ENCODE measurements around the gene MGRN1. TPM values are rescaled to one million over a fixed set of nuclear protein-coding genes. Genes with fewer than 3 reads are reported as not detected.
A peak's percentile ranks its signal among the peaks of the same experiment; 100 is the strongest.

MGRN1 gene
- total and polyA plus RNA-seq, 2 of the 13 experiments (the other 11 are each of a cell fraction or from before 2014, with no cell fraction given): 11.9 to 12.6 TPM

DNA sequence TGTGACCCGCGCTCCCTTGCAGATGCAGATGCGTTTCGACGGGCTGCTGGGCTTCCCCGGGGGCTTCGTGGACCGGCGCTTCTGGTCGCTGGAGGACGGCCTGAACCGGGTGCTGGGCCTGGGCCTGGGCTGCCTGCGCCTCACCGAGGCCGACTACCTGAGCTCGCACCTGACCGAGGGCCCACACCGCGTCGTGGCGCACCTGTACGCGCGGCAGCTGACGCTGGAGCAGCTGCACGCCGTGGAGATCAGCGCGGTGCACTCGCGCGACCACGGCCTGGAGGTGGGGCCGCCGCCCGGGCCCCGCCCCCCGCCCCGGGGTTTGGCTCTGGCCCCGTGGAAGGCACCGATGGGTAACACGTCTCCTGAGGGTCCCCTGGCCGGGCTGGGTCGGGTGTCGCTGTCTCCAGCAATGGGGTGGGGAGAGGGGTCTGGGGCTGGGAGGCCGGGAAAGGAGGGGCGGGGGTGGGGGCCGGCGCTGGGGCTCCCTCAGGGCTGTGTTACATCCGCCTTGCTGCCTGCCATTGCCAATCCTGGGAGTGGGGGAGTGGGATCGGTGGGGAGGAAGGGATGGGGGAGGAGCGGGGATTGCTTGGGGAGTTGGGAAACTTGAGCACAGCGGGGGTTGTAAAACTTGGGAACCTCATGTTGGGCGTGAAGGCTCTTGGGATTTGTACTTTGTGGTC lies 69.5 kb downstream of the MGRN1 start (continued):
- 0 out of 2 replicates have a peak, but pooled peaks have one; percentile 43 for TF ChIP-seq CREBL2 (CRISPR knock-in tag; IDR thresholded peaks at IDR 0.05; ENCODE audit: borderline replicate concordance)
- TF ChIP-seq ZNF761 (CRISPR knock-in tag; conservative IDR thresholded peaks at IDR 0.05): no peak
- no peak for TF ChIP-seq PTBP1 (IDR thresholded peaks at IDR 0.05; ENCODE audit: low read depth, low read length, poor library complexity, severe bottlenecking)
- 0 out of 2 replicates have a peak, but pooled peaks have one; percentile 11 for TF ChIP-seq MAFG (CRISPR knock-in tag; IDR thresholded peaks at IDR 0.05)
- TF ChIP-seq, protein P1, sequence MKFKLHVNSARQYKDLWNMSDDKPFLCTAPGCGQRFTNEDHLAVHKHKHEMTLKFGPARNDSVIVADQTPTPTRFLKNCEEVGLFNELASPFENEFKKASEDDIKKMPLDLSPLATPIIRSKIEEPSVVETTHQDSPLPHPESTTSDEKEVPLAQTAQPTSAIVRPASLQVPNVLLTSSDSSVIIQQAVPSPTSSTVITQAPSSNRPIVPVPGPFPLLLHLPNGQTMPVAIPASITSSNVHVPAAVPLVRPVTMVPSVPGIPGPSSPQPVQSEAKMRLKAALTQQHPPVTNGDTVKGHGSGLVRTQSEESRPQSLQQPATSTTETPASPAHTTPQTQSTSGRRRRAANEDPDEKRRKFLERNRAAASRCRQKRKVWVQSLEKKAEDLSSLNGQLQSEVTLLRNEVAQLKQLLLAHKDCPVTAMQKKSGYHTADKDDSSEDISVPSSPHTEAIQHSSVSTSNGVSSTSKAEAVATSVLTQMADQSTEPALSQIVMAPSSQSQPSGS (CRISPR knock-in tag; IDR thresholded peaks at IDR 0.05): no peak
- TF ChIP-seq, protein P2, sequence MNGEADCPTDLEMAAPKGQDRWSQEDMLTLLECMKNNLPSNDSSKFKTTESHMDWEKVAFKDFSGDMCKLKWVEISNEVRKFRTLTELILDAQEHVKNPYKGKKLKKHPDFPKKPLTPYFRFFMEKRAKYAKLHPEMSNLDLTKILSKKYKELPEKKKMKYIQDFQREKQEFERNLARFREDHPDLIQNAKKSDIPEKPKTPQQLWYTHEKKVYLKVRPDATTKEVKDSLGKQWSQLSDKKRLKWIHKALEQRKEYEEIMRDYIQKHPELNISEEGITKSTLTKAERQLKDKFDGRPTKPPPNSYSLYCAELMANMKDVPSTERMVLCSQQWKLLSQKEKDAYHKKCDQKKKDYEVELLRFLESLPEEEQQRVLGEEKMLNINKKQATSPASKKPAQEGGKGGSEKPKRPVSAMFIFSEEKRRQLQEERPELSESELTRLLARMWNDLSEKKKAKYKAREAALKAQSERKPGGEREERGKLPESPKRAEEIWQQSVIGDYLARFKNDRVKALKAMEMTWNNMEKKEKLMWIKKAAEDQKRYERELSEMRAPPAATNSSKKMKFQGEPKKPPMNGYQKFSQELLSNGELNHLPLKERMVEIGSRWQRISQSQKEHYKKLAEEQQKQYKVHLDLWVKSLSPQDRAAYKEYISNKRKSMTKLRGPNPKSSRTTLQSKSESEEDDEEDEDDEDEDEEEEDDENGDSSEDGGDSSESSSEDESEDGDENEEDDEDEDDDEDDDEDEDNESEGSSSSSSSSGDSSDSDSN (CRISPR knock-in tag; IDR thresholded peaks at IDR 0.05): 0 out of 2 replicates have a peak, but pooled peaks have one; percentile 4
- TF ChIP-seq AHDC1 (CRISPR knock-in tag; IDR thresholded peaks at IDR 0.05; ENCODE audit: borderline replicate concordance): no peak
- TF ChIP-seq BHLHE40 (IDR thresholded peaks at IDR 0.05; ENCODE audit: low read length): no peak
- TF ChIP-seq ZNF558 (CRISPR knock-in tag; IDR thresholded peaks at IDR 0.05; ENCODE audit: borderline replicate concordance): 0 out of 2 replicates have a peak, but pooled peaks have one; percentile 19
- TF ChIP-seq ZNF776 (CRISPR knock-in tag; IDR thresholded peaks at IDR 0.05): no peak; the same call in 1 of the 2 replicates
- no peak for TF ChIP-seq SRY (CRISPR knock-in tag; IDR thresholded peaks at IDR 0.05)
- TF ChIP-seq, protein P3, sequence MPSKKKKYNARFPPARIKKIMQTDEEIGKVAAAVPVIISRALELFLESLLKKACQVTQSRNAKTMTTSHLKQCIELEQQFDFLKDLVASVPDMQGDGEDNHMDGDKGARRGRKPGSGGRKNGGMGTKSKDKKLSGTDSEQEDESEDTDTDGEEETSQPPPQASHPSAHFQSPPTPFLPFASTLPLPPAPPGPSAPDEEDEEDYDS (CRISPR knock-in tag; IDR thresholded peaks at IDR 0.05): no peak
- TF ChIP-seq, protein P4, sequence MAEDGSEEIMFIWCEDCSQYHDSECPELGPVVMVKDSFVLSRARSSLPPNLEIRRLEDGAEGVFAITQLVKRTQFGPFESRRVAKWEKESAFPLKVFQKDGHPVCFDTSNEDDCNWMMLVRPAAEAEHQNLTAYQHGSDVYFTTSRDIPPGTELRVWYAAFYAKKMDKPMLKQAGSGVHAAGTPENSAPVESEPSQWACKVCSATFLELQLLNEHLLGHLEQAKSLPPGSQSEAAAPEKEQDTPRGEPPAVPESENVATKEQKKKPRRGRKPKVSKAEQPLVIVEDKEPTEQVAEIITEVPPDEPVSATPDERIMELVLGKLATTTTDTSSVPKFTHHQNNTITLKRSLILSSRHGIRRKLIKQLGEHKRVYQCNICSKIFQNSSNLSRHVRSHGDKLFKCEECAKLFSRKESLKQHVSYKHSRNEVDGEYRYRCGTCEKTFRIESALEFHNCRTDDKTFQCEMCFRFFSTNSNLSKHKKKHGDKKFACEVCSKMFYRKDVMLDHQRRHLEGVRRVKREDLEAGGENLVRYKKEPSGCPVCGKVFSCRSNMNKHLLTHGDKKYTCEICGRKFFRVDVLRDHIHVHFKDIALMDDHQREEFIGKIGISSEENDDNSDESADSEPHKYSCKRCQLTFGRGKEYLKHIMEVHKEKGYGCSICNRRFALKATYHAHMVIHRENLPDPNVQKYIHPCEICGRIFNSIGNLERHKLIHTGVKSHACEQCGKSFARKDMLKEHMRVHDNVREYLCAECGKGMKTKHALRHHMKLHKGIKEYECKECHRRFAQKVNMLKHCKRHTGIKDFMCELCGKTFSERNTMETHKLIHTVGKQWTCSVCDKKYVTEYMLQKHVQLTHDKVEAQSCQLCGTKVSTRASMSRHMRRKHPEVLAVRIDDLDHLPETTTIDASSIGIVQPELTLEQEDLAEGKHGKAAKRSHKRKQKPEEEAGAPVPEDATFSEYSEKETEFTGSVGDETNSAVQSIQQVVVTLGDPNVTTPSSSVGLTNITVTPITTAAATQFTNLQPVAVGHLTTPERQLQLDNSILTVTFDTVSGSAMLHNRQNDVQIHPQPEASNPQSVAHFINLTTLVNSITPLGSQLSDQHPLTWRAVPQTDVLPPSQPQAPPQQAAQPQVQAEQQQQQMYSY (CRISPR knock-in tag; IDR thresholded peaks at IDR 0.05): no peak
- TF ChIP-seq BCL6 (CRISPR knock-in tag; IDR thresholded peaks at IDR 0.05): no peak
- no peak for TF ChIP-seq TCF7 (IDR thresholded peaks at IDR 0.05; ENCODE audit: low read depth)

Data from HepG2 (cell line).